ENCODE data around the gene FEZ2.

Gene FEZ2

DNA sequence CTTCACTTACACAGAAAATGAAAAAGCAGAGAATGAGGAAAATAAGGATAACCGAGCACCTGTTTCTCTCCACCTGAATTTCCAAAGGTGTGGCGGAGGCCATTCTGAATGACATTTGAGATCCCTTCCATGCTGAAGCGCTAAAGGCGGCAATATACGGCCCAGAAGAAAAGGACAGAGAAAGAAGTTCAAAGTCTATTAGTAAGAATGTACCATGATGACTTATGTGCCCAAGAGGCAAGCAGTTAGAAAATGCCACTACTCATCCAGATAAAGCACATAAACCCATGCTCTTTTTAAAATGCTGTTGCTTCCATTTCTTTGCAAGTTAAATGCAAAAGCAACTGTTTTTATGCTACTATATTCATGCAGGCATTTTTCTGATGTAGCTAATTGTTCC is 37.2 kb downstream of the FEZ2 start:
- no peak for DNase-seq

DNA sequence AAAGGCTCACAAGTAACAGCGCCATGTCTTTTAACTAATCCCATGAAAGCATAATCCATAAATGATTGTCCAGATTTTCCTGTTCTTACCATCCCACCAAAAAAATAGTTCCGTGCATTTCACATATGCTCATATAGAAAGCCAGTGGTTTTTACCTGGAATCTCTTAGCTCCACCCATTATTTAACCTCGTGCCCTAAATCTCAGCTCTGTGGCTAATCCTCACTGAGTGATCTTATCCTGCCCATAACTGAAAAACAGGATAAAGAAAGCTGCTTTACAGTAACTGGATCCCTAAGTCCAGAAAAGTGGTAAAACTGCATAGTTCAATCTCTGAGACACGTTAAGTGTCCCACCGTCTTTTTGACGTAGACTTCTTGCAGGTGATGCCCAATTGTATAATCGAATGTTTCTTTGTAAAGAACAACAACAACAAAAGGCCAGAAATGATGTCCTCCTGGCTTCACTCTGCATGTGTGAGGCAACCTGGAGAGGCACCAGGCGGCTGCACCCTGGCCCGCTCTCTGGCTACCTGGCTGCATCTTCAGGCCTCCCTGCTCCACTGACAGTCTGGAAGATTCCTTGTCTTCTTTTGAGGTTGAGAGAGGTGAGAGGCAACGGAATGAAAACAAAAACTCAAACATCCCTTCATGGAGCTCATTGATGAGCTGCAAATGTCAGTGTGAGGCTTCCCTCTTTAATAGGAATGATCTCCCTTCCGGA is 38.6 kb downstream of the FEZ2 start:
- no peak for DNase-seq

DNA sequence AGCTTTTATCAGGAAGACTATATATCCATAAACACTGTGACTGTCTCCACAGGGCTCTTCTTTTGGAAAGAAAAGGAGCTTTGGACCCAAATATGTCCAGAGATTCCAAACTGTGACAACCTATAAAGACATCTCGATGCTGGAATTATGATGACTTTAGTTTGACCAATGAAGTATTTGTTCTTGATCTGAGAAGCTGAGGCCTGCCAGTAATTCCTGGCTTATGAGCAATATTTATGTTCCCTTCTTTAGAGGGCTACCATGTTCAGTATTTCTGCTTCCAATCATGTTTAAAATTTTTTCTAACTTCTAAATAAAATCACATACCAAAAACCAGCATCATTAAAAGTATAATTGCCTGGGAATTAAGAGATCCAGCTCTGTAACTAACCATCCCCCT is 41.1 kb downstream of the FEZ2 start:
- DNase-seq = no peak

DNA sequence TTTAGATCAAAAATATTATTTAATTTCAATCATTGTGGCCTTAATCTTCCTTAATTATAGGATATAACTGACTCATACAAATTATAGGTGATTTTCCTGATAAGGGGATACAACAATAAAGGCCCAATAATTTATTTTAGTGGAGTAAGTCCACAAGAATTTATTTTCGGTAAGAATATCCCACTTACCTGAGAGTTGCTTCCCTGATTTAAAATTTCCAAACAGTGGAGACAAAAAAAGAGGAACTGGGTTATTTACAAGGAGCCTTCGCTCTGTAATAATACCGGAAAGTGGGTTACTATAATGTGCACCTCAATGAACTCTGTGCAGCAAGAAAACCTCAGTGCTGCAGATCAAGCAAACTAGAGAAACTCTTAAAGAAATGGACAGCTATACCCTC is 42.2 kb downstream of the FEZ2 start:
- DNase-seq = no peak

DNA sequence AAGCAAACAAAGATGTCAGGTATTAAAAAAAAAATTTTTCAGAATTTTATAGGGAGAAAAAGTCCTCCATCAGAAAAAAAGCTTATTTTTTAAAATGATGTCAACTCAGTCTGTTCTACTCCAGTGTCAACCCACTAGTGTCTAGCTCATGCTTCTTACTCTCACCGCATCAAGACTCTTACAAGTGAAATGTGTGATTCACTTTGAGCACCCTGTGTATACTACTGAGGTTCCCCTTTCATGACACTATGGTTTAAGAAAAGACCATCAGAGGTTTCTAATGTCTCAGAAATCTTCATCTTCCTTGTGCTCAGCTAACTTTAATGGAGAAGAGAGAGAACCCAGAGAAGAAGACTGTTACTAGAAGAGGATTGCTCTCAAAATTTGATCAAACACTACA is 43.4 kb downstream of the FEZ2 start:
- DNase-seq = no peak

DNA sequence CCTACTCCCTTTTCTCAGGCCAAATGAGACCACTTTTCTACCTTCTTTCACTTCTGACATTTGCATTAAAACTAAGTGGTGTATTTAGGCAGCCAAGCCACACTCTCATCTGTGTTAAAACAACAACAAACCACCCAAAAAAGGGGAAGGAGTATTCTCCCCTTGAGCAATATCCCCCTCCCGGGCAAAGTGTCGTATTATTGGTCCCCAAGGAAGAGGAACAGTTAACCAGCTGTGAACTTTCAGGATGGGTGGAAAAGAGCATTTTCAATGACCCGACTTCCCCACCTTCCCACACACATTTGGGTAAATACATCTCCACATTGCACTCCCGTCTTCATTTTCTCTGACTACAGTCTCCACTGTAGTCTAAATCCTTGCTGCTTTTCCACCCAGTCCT is 44.3 kb downstream of the FEZ2 start:
- DNase-seq = no peak

DNA sequence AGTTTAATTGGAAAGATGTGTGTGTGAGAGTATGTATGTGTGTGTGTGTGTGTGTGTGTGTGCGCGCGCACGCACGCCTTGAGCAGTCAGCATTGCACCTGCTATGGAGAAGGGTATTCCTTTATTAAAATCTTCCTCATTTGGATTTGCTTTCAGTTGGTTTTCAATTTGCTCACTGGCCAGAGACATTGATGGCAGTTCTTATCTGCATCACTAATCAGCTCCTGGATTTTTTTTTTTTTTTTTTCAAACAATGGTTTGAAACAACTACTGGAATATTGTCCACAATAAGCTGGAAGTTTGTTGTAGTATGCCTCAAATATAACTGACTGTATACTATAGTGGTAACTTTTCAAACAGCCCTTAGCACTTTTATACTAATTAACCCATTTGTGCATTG is 48.0 kb downstream of the FEZ2 start:
- no peak for DNase-seq

DNA sequence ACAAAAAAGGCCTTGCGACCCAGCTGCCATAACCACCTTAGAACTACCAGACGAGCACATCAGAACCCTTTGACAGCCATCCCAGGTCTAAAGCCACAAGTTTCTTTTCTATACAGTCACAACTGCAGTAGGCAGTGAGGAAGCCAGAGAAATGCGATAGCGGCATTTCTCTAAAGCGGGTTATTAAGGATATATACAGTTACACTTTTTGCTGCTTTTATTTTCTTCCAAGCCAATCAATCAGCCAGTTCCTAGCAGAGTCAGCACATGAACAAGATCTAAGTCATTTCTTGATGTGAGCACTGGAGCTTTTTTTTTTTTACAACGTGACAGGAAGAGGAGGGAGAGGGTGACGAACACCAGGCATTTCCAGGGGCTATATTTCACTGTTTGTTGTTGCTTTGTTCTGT is 48.8 kb downstream of the FEZ2 start:
- DNase-seq = no peak

DNA sequence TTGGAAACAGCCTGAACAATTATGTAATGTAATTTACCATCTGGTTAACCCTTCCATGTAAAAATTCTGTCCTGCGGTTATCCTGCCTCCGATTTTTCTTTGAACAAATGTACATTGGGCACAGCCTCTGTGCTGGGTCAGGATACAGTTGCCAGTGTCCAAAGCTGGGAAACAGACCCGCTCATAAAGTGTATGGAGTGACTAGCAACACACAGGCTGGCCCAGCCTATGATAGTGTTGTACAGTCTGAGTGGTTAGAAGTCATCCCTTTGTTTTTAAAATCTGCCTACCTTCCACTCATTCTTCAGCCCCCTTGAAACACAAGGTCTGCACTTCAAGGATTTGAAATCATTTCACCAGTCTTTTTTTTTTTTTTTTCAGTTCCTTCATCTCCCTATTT is 50.1 kb downstream of the FEZ2 start:
- DNase-seq = no peak

DNA sequence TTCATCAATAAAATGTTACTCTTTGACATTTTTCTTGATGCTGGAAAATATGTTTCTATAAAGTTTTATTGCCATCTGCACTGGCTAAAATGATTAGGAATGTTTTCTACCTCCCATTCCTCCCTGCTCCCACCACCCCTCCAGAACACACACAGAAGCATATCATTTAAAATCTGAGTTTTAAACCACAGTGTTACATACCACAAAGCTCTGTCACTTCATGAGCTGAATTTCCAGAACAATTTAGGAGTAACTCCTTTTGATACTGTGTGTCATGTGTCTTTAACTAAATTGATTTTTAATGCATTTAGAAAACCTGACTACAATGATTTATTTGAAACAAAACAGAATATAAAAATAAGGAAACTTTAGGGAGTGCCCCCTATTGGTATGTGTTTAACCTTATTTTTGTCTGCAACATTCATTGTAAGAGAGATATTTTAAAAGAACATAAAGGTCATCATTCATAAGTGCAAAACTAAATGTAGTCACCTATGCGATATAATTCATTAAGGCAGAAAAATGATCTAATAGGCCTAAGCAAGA is 52.0 kb downstream of the FEZ2 start:
- DNase-seq = no peak

DNA sequence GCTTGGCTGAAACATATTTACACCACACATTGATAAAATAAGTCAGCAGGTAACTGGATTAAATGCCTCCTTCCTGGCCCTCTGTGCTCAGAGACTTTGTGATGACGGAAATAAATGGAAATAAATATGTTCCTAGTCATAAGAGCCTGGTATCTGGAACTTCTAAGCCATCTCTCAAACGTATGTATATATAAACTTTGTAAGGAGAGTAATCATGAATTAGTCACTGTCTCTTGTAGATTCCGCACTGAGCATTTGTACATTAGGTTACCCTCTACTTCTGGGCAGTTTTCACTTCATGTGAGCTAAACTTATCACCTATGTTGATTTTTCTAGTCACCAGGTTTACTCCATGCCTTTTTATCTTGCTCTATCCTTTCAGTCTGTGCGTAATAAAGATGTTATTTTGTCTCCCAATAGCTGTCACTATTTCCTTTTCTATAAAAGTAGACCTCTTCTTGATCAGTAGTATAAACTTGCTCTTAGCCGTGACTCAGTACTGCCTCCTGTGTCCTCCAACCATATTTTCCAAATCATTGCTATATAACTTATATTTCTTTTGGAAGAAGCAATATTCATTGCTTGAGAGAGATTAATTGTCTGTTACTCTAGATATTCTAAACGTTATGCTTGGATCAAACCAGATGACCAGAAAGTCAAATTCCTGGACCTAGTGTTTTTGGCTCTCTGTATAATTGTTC is 53.2 kb downstream of the FEZ2 start:
- DNase-seq = no peak

DNA sequence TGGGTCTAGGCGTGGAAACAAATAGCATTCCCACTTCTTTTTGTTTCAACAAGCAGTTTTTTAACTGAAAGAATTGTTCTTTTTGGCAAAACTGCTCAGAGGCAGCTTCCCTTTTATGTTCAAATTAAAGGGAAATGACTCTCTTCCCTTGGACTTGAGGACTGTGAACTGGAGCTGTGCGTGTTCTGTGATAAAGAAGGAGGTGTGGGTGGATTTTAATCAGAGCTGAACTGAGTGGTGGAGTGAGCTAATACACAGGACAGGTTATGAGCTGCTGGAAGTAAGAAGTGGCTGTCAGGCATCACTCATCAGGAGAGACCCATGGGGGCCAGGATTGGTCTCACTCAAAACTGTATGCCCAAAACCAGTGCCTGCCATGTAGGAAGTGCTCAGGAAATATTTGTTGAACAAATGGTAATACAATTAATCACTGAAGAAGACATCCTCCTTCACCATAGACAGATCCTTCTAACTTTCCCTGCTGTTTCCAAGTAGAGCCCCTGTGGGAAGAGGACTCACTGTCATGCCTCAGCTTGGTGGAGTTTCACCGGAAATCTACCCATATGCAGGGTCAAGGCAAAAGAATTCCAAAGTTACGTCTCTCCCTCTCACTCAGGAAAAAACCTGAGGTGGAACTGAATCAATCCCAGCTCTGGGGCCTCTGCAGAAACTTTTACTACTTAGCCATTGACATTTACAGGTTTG is 55.9 kb downstream of the FEZ2 start:
- DNase-seq = no peak

DNA sequence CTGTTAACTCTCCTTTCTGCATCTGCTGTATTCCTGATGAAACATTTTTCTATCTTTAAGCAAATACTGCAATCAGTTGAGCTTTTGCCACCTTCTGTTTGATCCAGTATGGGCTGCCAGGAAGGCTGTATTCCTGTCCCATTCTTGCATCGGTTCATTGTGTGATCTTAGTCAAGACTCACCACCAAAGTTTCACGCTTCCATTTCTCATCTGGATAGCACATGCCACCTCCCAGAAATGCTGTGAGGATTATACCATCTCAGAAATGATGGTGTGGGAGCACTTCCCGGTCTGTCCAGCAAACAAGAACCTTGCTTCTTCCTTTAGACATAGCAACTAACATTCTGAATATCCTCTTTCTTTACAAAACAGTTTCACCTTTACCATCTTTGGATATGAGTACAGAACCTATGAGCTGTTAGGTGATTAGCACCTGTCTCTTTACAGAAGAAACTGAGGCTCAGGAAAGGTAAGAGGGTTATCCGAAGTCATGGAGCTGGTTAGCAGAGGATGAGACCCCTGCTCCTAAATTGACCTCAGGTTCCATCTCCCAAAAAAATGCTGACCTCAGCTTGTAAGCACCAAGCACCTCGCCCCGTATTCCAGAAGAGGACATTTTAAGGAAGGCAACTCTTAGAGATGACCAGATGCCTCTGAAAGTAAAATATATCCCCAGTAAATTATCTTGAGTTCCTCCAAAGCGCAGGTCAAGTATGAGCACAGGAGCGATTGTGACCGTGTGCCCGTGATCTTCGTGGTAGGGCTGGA is 56.8 kb downstream of the FEZ2 start:
- DNase-seq = no peak

DNA sequence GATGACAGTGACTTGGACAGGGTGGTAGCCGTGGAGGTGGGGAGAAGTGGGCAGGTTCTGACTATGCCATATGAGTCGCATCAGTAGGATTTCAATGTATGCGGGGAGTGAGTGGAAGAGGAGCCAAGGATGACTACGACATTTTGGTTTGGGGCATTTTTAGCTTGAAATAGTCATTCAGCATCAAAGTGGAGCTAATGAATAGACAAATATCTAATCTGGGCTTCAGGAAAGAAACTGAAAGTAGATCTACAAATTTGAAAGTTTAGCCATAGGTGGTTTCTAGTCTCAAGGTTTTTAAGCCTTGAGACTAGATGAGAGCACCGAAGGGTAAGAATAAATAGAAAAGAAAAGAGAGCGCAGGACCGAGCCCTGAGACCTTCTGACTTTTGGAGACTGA is 58.3 kb downstream of the FEZ2 start:
- no peak for DNase-seq

DNA sequence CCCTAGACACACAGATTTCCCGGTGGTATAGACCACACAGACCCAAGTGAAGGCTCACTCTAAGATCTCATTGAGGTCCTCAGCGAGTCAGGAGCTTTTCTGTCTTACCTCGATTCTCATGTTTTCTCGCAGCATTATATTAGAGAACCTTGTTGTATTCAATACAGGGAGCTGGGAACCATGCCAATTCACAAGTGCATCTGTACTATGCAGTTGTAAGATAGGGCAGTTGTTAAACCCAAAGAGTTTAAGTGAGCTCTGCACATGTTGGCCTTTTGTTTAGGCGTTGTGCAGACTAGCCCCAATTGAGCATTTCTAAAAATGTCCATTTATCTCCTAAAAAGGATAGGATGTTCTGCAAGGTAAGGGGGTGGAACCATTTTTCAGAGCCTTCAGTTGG is 59.6 kb downstream of the FEZ2 start:
- no peak for DNase-seq

DNA sequence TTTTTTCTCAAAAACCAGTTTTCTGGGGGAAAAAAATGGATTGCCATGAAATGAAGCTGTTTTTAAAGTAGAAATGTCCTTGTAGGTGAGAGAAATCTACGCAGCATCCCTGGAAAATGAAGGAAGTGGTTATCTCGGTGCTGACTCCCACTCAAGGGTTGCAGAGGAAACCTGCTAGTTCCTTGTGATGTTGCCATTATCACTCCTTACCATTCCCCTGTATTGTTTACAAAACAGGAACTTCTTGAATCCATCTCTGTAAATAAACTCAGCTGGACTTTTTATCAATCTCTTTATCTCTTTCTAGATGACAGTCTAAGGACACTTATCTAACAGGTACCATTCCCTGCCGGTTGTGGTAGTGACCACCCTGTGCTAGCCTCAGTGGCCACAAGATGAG is 61.2 kb downstream of the FEZ2 start:
- no peak for DNase-seq

DNA sequence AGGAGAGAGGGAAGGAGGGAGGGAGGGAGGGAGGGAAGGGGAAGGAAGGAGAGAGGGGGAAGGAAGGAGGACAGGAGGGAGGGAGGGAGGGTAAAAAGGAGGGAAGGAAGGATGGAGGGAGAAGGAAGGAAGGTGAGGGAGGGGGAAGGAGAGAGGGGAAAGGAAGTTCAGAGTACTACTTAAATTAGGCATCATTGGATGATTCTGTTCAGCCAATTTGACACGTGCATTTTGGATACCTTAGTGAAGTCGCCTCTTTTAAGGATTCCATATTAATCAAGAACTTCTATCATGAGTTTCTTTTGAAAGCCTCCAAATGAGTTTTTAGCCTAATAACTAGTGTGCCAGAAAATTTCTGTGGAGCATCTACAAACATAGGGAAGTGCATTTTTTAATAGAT is 62.9 kb downstream of the FEZ2 start:
- no peak for DNase-seq

DNA sequence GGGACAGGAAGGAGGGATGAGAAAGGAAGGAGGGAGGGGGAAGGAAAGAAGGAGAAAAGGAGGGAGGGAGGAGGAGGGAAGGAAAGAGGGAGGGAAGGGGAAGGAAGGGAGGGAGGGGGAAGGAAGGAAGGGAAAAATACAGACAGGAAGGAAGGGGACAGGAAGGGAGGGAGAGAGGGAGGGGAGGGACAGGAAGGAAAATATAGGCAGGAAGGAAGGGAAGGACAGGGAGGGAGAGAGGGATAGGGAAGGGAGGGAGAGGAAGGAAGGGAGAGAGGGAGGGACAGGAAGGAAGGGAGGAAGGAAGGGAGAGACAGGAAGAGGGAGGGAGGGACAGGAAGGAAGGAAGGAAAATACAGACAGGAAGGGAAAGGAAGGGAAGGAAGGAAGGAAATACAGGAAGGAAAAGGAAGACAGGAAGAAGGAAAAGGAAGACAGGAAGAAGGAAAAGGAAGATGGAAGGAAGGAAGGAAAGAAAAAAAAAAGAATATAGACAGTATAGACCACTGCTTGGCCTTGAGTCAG is 63.6 kb downstream of the FEZ2 start:
- no peak for DNase-seq

DNA sequence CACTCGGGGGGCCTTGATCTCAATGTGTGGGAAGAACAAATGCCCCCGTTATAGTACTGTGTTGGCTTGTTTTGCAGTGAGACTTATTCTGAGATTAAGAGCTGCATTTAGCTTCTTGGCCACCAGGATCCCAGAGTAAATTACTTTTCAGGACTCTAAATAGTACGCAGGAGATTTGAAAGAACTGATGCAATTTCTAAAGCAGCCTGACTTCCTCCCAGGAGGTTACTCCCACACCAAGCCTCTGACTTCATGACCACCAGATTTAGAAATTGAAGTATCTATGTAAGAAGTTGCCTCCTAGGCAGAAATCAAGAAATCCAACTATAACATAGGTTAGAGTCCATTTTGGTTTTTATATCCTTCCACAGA is 67.0 kb downstream of the FEZ2 start:
- no peak for DNase-seq

DNA sequence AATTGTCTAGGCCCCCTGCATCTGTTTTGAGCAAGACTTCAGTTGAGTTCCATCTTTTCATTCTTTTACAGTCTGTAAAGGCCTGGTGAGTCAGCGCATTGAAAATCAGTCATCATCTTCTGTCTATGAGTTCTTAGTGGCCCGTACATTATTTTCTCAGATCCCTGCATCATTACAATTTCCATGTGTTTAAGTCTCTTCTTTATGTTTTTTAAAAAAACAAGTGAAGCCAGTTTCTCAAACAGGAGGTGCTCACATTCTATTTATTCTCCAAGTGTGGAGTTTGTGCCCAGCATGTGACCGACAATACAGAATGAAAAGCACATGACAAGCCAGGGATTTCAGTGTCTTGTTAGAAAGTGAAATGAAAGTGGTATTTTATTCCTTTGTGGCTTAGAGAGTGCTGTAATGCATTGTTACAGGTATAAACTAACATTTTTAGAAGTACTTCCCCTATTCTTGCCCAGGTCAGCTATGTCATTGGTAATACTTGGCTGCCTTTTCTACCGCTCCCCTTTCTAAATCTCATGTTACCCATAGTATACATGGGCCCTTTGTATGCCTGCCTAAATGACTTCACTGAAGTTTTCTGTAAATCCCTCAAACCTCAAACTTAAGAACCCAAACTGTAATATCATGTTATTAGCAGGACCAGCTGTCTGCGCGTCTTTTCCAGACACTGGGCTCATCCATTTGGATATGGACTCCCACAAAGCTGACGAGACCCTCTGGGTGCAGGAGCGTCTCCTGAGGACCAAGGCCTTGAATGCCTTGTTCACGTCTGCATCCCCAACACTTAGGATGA is 67.6 kb downstream of the FEZ2 start:
- no peak for DNase-seq

DNA sequence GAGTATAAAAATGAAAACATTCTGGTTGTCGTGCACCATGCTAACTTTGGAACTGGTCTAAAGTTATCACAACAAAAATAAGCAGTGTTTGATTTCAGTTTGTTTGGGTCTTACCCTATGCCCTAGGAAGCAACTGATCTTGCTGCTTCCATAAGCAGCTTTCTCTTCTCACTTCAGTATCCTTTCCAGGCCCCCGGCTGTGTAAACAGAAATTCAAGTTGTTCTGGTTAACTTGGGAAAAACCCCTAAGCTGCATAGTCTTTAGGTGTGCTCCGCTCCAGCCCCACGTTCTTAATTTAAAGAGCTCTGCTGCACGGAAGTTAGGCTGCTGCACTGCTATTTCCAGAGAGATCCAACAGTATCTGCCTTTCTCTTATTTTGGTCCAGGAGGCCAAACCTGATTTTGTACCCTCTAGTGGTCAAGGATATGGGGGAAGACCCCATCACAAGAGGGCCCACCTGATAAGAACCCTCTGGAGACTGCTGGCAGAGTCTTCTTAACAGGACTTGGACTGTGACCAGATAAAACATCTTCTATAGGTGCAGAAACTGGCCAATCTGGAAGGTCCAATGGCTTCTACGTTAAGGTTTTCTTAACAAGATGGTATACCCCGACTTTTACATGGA is 69.1 kb downstream of the FEZ2 start:
- DNase-seq = no peak

DNA sequence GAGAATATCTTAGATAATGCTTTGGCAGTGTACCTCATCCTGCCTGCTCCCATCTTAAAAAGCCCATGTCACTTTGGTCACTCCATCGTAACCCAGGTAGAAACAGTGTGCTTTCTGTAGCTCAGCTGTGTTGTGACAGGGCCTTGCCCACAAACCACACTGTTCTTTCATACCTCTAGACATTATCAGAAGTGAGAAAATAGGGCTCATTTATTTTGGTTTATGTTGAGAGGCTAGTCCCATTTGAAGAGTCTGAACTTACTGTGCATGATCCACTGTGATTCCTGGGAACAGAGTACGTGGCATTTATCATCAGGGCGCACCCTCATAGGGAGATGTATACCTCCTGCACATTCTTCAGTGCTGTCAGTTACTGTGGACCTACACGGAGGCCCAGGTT is 69.7 kb downstream of the FEZ2 start:
- no peak for DNase-seq

All from activated gamma-delta T cell (primary cell).